ENCODE data around the gene ZC3HAV1.

DNA sequence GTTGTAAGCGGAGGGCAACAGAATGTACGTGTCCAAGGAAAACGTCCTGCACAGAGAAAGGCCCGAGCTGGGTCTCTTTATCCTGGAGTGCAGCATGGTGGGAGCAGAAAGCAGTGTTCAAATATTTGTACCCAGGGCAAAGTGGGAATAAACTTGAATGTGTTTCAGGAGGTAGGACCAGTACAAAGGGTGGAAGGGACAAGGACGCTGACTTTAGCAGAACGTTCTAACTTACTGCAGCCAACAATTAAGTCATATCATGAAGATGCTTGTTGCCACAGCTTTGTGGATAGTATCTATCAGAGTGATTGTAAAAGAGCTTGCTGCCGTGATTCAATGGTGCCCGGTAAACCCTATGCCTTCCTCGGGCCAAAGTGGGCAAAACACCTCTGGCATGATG lies 43.2 kb downstream of the ZC3HAV1 start:
- TF ChIP-seq, protein P1, sequence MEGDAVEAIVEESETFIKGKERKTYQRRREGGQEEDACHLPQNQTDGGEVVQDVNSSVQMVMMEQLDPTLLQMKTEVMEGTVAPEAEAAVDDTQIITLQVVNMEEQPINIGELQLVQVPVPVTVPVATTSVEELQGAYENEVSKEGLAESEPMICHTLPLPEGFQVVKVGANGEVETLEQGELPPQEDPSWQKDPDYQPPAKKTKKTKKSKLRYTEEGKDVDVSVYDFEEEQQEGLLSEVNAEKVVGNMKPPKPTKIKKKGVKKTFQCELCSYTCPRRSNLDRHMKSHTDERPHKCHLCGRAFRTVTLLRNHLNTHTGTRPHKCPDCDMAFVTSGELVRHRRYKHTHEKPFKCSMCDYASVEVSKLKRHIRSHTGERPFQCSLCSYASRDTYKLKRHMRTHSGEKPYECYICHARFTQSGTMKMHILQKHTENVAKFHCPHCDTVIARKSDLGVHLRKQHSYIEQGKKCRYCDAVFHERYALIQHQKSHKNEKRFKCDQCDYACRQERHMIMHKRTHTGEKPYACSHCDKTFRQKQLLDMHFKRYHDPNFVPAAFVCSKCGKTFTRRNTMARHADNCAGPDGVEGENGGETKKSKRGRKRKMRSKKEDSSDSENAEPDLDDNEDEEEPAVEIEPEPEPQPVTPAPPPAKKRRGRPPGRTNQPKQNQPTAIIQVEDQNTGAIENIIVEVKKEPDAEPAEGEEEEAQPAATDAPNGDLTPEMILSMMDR (IDR thresholded peaks at IDR 0.05; ENCODE audit: low read depth, low read length): no peak
- TF ChIP-seq EZH2phosphoT487 (IDR thresholded peaks at IDR 0.05; ENCODE audit: low read depth): no peak

All from OCI-LY3 (cell line).